Spinal cord (tissue), 10 donors: ENCODE data around the gene ATP10A. TPM values are rescaled to one million over a fixed set of nuclear protein-coding genes. Genes with fewer than 3 reads are reported as not detected.

ENCODE experiments used
- DNase-seq, 6 donors: peaks; one replicate each; pipeline versions ENCODE4 v3.0.0 to v3.0.0-alpha.2; 2013 to 2015; ENCODE audit warnings: low spot score in 6 of 6, low read depth in 4 of 6
- H3K27ac ChIP-seq: one replicate; pipeline ENCODE4 v1.5.1; 2013; ENCODE audit warnings: low read depth, low read length, control low read depth
- H3K27me3 ChIP-seq: one replicate; pipeline ENCODE4 v1.6.1; 2013; ENCODE audit warnings: low read length; ENCODE audit not compliant: control insufficient read depth, insufficient read depth
- H3K36me3 ChIP-seq: one replicate; pipeline ENCODE4 v1.6.1; 2013; ENCODE audit warnings: low read length; ENCODE audit not compliant: control insufficient read depth, insufficient read depth
- H3K4me1 ChIP-seq: one replicate; pipeline ENCODE4 v1.6.1; 2013; ENCODE audit warnings: low read length; ENCODE audit not compliant: control insufficient read depth, insufficient read depth
- H3K4me3 ChIP-seq: one replicate; pipeline ENCODE4 v1.5.1; 2013; ENCODE audit warnings: low read depth, low read length, control low read depth
- H3K9me3 ChIP-seq: one replicate; pipeline ENCODE4 v1.6.1; 2013; ENCODE audit warnings: low read length; ENCODE audit not compliant: control insufficient read depth, insufficient read depth
- WGBS: methylation state at CpG from one replicate; pipeline ENCODE4 v1.1.5; 2013; ENCODE audit warnings: missing lambda C conversion rate; ENCODE audit not compliant: insufficient coverage; 5-methylcytosine and 5-hydroxymethylcytosine counted together
- polyA plus RNA-seq, 2 donors: library from polyadenylated mRNA; unstranded; fragments of 120-200 nt; gene quantifications; one replicate each; pipeline ENCODE4 v1.2.1, GENCODE V29; 2013; ENCODE audit not compliant: insufficient read length in 2 of 2
- total RNA-seq, 2 donors: library from RNA; depleted of rRNA in 1 of 2; stranded (reverse); fragments of 120-200 nt in 1 of 2; fragments of >200 nt in 1 of 2; gene quantifications; one replicate each; pipeline versions ENCODE4 v1.2.3 to v1.2.4, GENCODE V29; 2013 to 2014
- donor health status: healthy.

ATP10A gene
- total and polyA plus RNA-seq, 4 donors = 3.6 to 5.4 (median 4.4) TPM

- H3K4me1 ChIP-seq = peaks cover 4% of the 10 kb centered on the region
- peak in 2 of 6 donors; percentile 21 to 33 for DNase-seq
- no peaks in the 10 kb centered on the region for H3K9me3 ChIP-seq
- H3K4me3 ChIP-seq = no peak overlapping the region
- H3K27ac ChIP-seq = no peak overlapping the region
- WGBS = 88% methylated on average over 18 of the region's 19 CpGs
- H3K27me3 ChIP-seq = no peaks in the 10 kb centered on the region
- H3K36me3 ChIP-seq = peaks cover 6% of the 10 kb centered on the region
These were observed 169.5 kb downstream of the ATP10A start for GRCh38 chr15:25693321-25694238.

DNA sequence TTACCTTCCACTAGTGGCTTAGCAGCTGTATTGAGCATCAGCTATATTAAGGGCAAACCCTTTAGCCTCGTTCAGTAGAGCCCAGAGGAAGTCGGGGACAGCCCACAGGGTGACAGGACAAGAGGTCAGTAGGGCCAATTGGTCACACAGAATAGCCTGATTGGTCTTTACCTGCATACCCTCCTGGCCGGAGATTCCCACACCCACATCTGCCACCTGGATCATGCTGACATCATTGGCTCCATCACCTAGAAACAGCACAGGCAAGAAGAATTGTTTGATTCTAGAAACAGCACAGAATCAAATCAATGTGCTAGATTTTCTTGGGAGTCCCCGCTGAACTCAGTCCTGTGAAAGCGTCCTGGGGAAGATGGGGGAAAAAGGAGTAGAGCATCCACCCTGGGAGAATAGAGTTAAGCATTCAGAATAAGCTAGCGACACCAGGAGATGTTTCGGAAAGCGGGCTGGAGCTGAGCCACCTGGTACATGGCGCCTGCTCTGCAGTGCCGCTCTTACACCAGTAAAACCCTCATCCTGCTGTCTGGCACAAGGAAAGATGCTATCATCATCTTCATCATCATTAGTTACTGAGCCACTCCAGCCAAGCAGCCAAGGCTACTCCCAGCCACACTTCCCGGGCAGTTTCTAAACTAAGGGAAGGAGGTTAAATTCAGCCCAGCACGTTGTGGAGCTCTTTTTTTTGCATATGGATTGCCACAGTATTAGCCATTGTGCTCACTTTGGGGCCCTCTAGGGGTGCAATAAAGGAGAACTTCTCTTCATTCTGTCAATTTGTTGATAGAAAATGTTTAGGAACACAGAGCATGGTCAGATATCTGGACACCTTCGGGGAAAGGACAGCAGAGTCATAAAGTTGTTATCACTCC is 171.3 kb downstream of the ATP10A start:
- Histone ChIP-seq H3K9me3 (no peaks in the 10 kb centered on the region), H3K36me3 (peaks cover 6% of the 10 kb centered on the region), H3K4me3 (no peak overlapping the region), H3K27ac (no peak overlapping the region), H3K27me3 (no peaks in the 10 kb centered on the region), H3K4me1 (peaks cover 9% of the 10 kb centered on the region)
- whole genome bisulfite sequencing = 86% methylated on average over 12 of the region's 13 CpGs
- peak in 2 of 6 donors; percentile 61 to 72 for DNase-seq

DNA sequence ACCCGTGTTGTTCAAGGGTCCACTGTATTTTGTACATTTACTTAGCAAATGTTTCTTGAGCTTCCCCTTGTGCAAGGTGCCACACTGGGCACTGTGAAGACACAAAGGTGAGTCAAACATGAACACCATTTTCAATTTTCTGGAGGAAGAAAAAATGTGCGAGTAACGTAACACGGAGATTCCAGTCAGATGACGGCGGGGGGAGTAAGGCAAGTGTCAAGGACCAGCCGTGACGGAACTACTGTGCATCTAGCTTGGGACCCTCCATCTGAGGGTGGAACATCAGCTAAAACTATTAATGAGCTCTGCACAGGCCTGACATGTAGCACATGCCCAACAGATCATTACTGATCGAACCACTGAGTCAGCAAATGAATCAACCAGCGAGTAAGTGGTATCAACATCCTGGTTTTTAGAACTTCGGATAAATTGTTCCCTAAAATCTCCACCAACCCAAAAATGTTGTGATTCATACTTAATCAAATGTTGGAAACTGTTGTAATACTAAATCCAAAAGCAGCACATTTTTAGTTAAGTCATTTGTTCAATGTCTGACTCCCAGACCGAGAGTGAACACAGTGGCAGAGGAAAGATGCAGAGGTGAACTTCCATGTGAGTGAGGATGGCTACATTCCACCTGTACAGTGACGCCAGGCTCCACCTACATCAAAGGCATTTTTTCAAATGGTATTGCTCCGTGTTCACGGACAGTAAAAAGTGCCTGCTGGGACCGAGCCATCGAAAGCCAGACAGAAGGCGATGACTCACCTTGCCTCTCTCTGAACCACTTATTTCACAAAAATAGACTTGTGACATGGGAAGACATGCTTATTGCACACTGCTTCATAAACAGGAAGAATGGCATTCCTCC is 172.2 kb downstream of the ATP10A start:
- DNase-seq = no peak
- Histone ChIP-seq H3K27me3 (no peaks in the 10 kb centered on the region), H3K36me3 (peaks cover 6% of the 10 kb centered on the region), H3K27ac (no peak overlapping the region), H3K9me3 (no peaks in the 10 kb centered on the region), H3K4me3 (no peak overlapping the region), H3K4me1 (peaks cover 8% of the 10 kb centered on the region)
- 87% methylated on average over 15 of the region's 18 CpGs for WGBS

DNA sequence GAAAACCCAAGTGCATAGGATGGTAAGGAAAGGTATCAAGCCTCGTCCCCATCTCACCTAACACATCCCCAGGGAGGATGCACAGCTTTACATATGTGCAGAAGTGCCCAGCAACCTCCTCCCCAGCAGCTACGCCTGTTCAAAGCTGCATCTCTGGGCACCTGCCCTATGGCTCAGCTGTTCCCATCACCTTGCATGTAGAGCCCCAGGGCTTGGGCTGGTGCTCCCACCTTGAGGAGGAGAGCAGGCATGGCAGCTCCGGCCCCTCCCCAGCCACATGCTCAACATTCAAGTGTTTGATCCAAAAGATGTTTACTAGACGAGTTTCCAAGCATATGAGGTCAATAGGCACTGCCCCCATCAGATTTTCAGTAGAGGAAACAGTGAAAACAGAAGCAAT is 173.5 kb downstream of the ATP10A start:
- WGBS = 69% methylated on average over 2 of the region's 4 CpGs
- H3K4me3 ChIP-seq = no peak overlapping the region

GRCh38 chr15:25688166-25688565 is 175.0 kb downstream of the ATP10A start:
- no peak for DNase-seq
- Histone ChIP-seq H3K4me1 (peaks cover 31% of the 10 kb centered on the region), H3K36me3 (no peaks in the 10 kb centered on the region), H3K4me3 (no peak overlapping the region), H3K27ac (no peak overlapping the region), H3K9me3 (no peaks in the 10 kb centered on the region), H3K27me3 (no peaks in the 10 kb centered on the region)
- WGBS = 85% methylated on average over 8 of the region's 9 CpGs

More for the DNA sequence above, 173.5 kb downstream of the ATP10A start:
- Histone ChIP-seq H3K27ac (no peak overlapping the region), H3K27me3 (no peaks in the 10 kb centered on the region), H3K36me3 (peaks cover 3% of the 10 kb centered on the region), H3K4me1 (peaks cover 17% of the 10 kb centered on the region), H3K9me3 (no peaks in the 10 kb centered on the region)
- DNase-seq = no peak

- DNase-seq = no peak
- WGBS = 98% methylated on average over 9 of the region's 15 CpGs
- H3K27me3 ChIP-seq = no peaks in the 10 kb centered on the region
- H3K27ac ChIP-seq = no peak overlapping the region
- H3K36me3 ChIP-seq = no peaks in the 10 kb centered on the region
- H3K4me3 ChIP-seq = no peak overlapping the region
- H3K4me1 ChIP-seq = peaks cover 35% of the 10 kb centered on the region
- no peaks in the 10 kb centered on the region for H3K9me3 ChIP-seq
These were observed 175.4 kb downstream of the ATP10A start for GRCh38 chr15:25687689-25688088.

GRCh38 chr15:25687276-25687675 is 175.9 kb downstream of the ATP10A start:
- no peak for DNase-seq
- Histone ChIP-seq H3K4me3 (no peak overlapping the region), H3K4me1 (peaks cover 39% of the 10 kb centered on the region), H3K36me3 (no peaks in the 10 kb centered on the region), H3K27me3 (no peaks in the 10 kb centered on the region), H3K9me3 (no peaks in the 10 kb centered on the region), H3K27ac (no peak overlapping the region)
- WGBS = no CpG with 5 or more reads among the region's 5 CpGs

GRCh38 chr15:25686780-25687179 is 176.3 kb downstream of the ATP10A start:
- no peaks in the 10 kb centered on the region for H3K36me3 ChIP-seq
- H3K27me3 ChIP-seq = no peaks in the 10 kb centered on the region
- no peak overlapping the region for H3K4me3 ChIP-seq
- no peak for DNase-seq
- no peaks in the 10 kb centered on the region for H3K9me3 ChIP-seq
- 76% methylated on average over 5 of the region's 6 CpGs for WGBS
- H3K4me1 ChIP-seq = peaks cover 40% of the 10 kb centered on the region
- H3K27ac ChIP-seq = no peak overlapping the region
